Measurements from ENCODE around the gene C1QA.

DNA sequence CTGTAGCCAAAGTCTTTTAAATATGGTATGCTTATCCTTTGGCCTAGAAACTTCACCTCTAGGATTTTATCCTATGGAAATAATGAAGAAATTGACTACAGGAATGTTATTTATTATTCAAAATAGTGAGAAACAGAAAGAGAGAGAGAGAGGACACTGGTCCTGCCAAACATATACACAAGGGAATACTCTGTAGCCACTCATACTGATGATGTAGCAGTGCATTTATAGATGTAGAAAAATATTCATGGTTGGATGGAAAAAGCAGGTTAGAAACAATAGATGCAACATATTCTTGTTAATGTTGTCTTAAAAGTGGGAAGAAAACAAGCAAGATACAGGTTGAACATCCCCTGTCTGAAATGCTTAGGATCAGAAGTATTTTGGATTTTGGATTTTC, 52.0 kb downstream of the C1QA start:
- TF ChIP-seq, protein P1, sequence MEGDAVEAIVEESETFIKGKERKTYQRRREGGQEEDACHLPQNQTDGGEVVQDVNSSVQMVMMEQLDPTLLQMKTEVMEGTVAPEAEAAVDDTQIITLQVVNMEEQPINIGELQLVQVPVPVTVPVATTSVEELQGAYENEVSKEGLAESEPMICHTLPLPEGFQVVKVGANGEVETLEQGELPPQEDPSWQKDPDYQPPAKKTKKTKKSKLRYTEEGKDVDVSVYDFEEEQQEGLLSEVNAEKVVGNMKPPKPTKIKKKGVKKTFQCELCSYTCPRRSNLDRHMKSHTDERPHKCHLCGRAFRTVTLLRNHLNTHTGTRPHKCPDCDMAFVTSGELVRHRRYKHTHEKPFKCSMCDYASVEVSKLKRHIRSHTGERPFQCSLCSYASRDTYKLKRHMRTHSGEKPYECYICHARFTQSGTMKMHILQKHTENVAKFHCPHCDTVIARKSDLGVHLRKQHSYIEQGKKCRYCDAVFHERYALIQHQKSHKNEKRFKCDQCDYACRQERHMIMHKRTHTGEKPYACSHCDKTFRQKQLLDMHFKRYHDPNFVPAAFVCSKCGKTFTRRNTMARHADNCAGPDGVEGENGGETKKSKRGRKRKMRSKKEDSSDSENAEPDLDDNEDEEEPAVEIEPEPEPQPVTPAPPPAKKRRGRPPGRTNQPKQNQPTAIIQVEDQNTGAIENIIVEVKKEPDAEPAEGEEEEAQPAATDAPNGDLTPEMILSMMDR (IDR thresholded peaks at IDR 0.05; ENCODE audit: borderline replicate concordance, extremely low read depth, low read length, poor library complexity, severe bottlenecking): no peak
- no peak for TF ChIP-seq EZH2 (IDR thresholded peaks at IDR 0.05; ENCODE audit: borderline replicate concordance, low read depth, low read length, severe bottlenecking)
